Retinal pigment epithelial cell (primary cell): Measurements from ENCODE around the gene AIG1.

ENCODE experiments used
- DNase-seq: peaks from one replicate; pipeline ENCODE4 v3.0.0-alpha.2; 2010; ENCODE audit warnings: low read depth
- H3K4me3 ChIP-seq: 2 replicates; pipeline ENCODE4 v1.5.1; 2011; ENCODE audit warnings: mild to moderate bottlenecking, low read length, control low read depth, moderate library complexity
- CTCF ChIP-seq: conservative IDR thresholded peaks from 2 replicates; pipeline ENCODE4 v1.5.1; 2011; ENCODE audit warnings: low read depth, low read length, control low read depth, inconsistent platforms

AIG1 gene

GRCh38 chr6:143063631-143064030 lies 2.9 kb downstream of the AIG1 start:
- no peak overlapping the region for H3K4me3 ChIP-seq
- no peak for TF ChIP-seq CTCF
- DNase-seq, result no peak

- H3K4me3 ChIP-seq, result no peak overlapping the region
- TF ChIP-seq CTCF, result no peak
- DNase-seq, result no peak
These were observed 3.6 kb downstream of the AIG1 start for GRCh38 chr6:143064271-143064670.

GRCh38 chr6:143064951-143065683 lies 4.4 kb downstream of the AIG1 start:
- H3K4me3 ChIP-seq, result no peak overlapping the region
- DNase-seq, result peak; percentile 70
- no peak for TF ChIP-seq CTCF

- no peak overlapping the region for H3K4me3 ChIP-seq
- TF ChIP-seq CTCF, result no peak
- no peak for DNase-seq
These were observed 7.3 kb downstream of the AIG1 start for GRCh38 chr6:143068001-143068400.

GRCh38 chr6:143074101-143074500 lies 13.4 kb downstream of the AIG1 start:
- no peak overlapping the region for H3K4me3 ChIP-seq

GRCh38 chr6:143074670-143075318 lies 14.1 kb downstream of the AIG1 start:
- no peak overlapping the region for H3K4me3 ChIP-seq
- no peak for TF ChIP-seq CTCF
- DNase-seq, result no peak

More at GRCh38 chr6:143074101-143074500, 13.4 kb downstream of the AIG1 start:
- no peak for TF ChIP-seq CTCF
- no peak for DNase-seq
